Smooth muscle cell (in vitro differentiated cells): ENCODE results near the gene MTA1. TPM values are rescaled to one million over a fixed set of nuclear protein-coding genes. Genes with fewer than 3 reads are reported as not detected.

Experiments
- DNase-seq: peaks from one replicate; lab custom pipeline; 2025; ENCODE audit not compliant: unreplicated experiment; lab: John Stamatoyannopoulos, UW
- H2AFZ ChIP-seq: fragments of 200-600 bp; sonication (generic); 2 replicates; pipeline ENCODE4 v1.6.0; 2016; ENCODE audit warnings: antibody characterized with exemption, low read depth, mild to moderate bottlenecking
- H3F3A ChIP-seq: fragments of 200-600 bp; sonication (generic); 2 replicates; pipeline ENCODE4 v1.6.0; 2017; ENCODE audit warnings: antibody characterized with exemption, low read depth
- H3K27ac ChIP-seq: fragments of 200-600 bp; sonication (generic); 2 replicates; pipeline ENCODE4 v1.5.1; 2016; ENCODE audit warnings: low read depth, mild to moderate bottlenecking
- H3K27me3 ChIP-seq: fragments of 200-600 bp; sonication (generic); 2 replicates; pipeline ENCODE4 v1.6.1; 2016; ENCODE audit warnings: low read depth, mild to moderate bottlenecking
- H3K36me3 ChIP-seq: fragments of 200-600 bp; sonication (generic); 2 replicates; pipeline ENCODE4 v1.5.1; 2016; ENCODE audit warnings: low read depth
- H3K4me1 ChIP-seq: fragments of 200-600 bp; sonication (generic); 2 replicates; pipeline ENCODE4 v1.5.1; 2016; ENCODE audit warnings: low read depth
- H3K4me2 ChIP-seq: fragments of 200-600 bp; sonication (generic); 2 replicates; pipeline ENCODE4 v1.6.0; 2016; ENCODE audit warnings: mild to moderate bottlenecking
- H3K4me3 ChIP-seq: fragments of 200-600 bp; sonication (generic); 2 replicates; pipeline ENCODE4 v1.5.1; 2016; ENCODE audit warnings: mild to moderate bottlenecking
- H3K79me2 ChIP-seq: fragments of 200-600 bp; sonication (generic); 2 replicates; pipeline ENCODE4 v1.6.0; 2016; ENCODE audit warnings: low read depth, mild to moderate bottlenecking
- H3K9ac ChIP-seq: fragments of 200-600 bp; sonication (generic); 2 replicates; pipeline ENCODE4 v1.6.0; 2016; ENCODE audit warnings: low read depth
- H3K9me3 ChIP-seq: fragments of 200-600 bp; sonication (generic); replicated peaks from 2 replicates; pipeline ENCODE4 v1.5.1; 2016; ENCODE audit warnings: low read depth
- H4K20me1 ChIP-seq: fragments of 200-600 bp; sonication (generic); 2 replicates; pipeline ENCODE4 v1.6.0; 2016; ENCODE audit warnings: low read depth
- WGBS: methylation state at CpG from one replicate; pipeline ENCODE4 v1.1.7; 2016; ENCODE audit warnings: low lambda C conversion rate; 5-methylcytosine and 5-hydroxymethylcytosine counted together
- polyA plus RNA-seq: library from polyadenylated mRNA; unstranded; fragments of >200 nt; fragmentation: Nextera tagmentation; extraction: Ambion mirVana; gene quantifications from 2 replicates; pipeline ENCODE4 v1.2.1, GENCODE V29; 2016
- total RNA-seq: library from RNA; depleted of rRNA; stranded (reverse); fragments of >200 nt; gene quantifications from 2 replicates; pipeline ENCODE4 v1.2.3, GENCODE V29; 2014
- TF ChIP-seq, protein P1 (sequence below): fragments of 200-600 bp; sonication (generic); IDR thresholded peaks from 2 replicates; pipeline ENCODE4 v1.5.1; 2017; ENCODE audit warnings: borderline replicate concordance, mild to moderate bottlenecking, antibody characterized with exemption; ENCODE audit not compliant: insufficient read depth, poor library complexity, severe bottlenecking

Gene MTA1
- total and polyA plus RNA-seq, 2 experiments from 2014 or later: 41.3 to 48.7 TPM

GRCh38 chr14:105450864-105451720 lies 31.5 kb downstream of the MTA1 start:
- 96% methylated on average over 29 of the region's 29 CpGs for WGBS
- peaks cover 5% of the 10 kb centered on the region for H3K79me2 ChIP-seq
- no peaks in the 10 kb centered on the region for H3K27me3 ChIP-seq
- no peak overlapping the region for H3K4me2 ChIP-seq
- H3F3A ChIP-seq: no peaks in the 10 kb centered on the region
- DNase-seq: no peak
- H4K20me1 ChIP-seq: peaks cover 38% of the 10 kb centered on the region
- no peak overlapping the region for H3K4me3 ChIP-seq
- no peaks in the 10 kb centered on the region for H3K9me3 ChIP-seq
- no peaks in the 10 kb centered on the region for H3K4me1 ChIP-seq
- no peaks in the 10 kb centered on the region for H3K36me3 ChIP-seq
- TF ChIP-seq, protein P1, sequence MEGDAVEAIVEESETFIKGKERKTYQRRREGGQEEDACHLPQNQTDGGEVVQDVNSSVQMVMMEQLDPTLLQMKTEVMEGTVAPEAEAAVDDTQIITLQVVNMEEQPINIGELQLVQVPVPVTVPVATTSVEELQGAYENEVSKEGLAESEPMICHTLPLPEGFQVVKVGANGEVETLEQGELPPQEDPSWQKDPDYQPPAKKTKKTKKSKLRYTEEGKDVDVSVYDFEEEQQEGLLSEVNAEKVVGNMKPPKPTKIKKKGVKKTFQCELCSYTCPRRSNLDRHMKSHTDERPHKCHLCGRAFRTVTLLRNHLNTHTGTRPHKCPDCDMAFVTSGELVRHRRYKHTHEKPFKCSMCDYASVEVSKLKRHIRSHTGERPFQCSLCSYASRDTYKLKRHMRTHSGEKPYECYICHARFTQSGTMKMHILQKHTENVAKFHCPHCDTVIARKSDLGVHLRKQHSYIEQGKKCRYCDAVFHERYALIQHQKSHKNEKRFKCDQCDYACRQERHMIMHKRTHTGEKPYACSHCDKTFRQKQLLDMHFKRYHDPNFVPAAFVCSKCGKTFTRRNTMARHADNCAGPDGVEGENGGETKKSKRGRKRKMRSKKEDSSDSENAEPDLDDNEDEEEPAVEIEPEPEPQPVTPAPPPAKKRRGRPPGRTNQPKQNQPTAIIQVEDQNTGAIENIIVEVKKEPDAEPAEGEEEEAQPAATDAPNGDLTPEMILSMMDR: no peak
- H3K9ac ChIP-seq: no peak overlapping the region
- H3K27ac ChIP-seq: no peak overlapping the region
- no peak overlapping the region for H2AFZ ChIP-seq

DNA sequence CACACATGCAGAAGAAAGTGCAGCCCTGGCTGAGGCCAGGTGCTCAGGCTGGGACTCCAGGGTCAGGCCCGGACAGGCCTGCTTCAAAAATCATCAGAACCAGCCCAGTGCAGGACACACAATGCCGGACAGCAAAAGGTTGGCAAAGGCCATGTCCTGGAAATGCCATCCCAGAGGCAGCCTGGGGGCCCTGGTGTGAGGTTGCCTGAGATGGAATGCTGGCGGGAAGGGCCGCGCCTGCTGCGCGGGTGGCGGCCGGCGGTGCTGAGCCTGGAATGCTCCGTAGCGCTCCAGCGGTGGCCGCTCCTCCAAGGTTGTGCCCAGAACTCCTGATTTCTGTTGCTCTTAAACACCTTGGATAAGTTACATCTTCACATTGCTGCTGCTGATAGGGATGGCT lies 33.3 kb downstream of the MTA1 start:
- DNase-seq: no peak
- 92% methylated on average over 14 of the region's 14 CpGs for WGBS
- no peak overlapping the region for H2AFZ ChIP-seq
- TF ChIP-seq, protein P1: no peak
- peaks cover 5% of the 10 kb centered on the region for H3K79me2 ChIP-seq
- H3F3A ChIP-seq: no peaks in the 10 kb centered on the region
- H3K9me3 ChIP-seq: no peaks in the 10 kb centered on the region
- H4K20me1 ChIP-seq: peaks cover 32% of the 10 kb centered on the region
- H3K27ac ChIP-seq: no peak overlapping the region
- H3K9ac ChIP-seq: no peak overlapping the region
- no peaks in the 10 kb centered on the region for H3K27me3 ChIP-seq
- no peaks in the 10 kb centered on the region for H3K36me3 ChIP-seq
- H3K4me3 ChIP-seq: no peak overlapping the region
- H3K4me1 ChIP-seq: no peaks in the 10 kb centered on the region
- H3K4me2 ChIP-seq: no peak overlapping the region

- H4K20me1 ChIP-seq: peaks cover 23% of the 10 kb centered on the region
- no peaks in the 10 kb centered on the region for H3K4me1 ChIP-seq
- no peak for DNase-seq
- no peaks in the 10 kb centered on the region for H3K9me3 ChIP-seq
- TF ChIP-seq, protein P1: no peak
- no peaks in the 10 kb centered on the region for H3F3A ChIP-seq
- H3K27ac ChIP-seq: no peak overlapping the region
- WGBS: 95% methylated on average over 14 of the region's 14 CpGs
- H3K36me3 ChIP-seq: no peaks in the 10 kb centered on the region
- H3K4me3 ChIP-seq: no peak overlapping the region
- no peaks in the 10 kb centered on the region for H3K27me3 ChIP-seq
- H2AFZ ChIP-seq: no peak overlapping the region
- no peak overlapping the region for H3K9ac ChIP-seq
- H3K79me2 ChIP-seq: no peaks in the 10 kb centered on the region
- H3K4me2 ChIP-seq: no peak overlapping the region
Measured at GRCh38 chr14:105453847-105454246, 34.2 kb downstream of the MTA1 start.

GRCh38 chr14:105455086-105455640 lies 35.5 kb downstream of the MTA1 start:
- no peak overlapping the region for H2AFZ ChIP-seq
- H3K4me1 ChIP-seq: no peaks in the 10 kb centered on the region
- H3K27ac ChIP-seq: no peak overlapping the region
- no peaks in the 10 kb centered on the region for H3F3A ChIP-seq
- no peaks in the 10 kb centered on the region for H3K36me3 ChIP-seq
- no peaks in the 10 kb centered on the region for H3K27me3 ChIP-seq
- H3K79me2 ChIP-seq: no peaks in the 10 kb centered on the region
- TF ChIP-seq, protein P1: no peak
- DNase-seq: no peak
- no peak overlapping the region for H3K9ac ChIP-seq
- H4K20me1 ChIP-seq: peaks cover 13% of the 10 kb centered on the region
- H3K4me3 ChIP-seq: no peak overlapping the region
- no peaks in the 10 kb centered on the region for H3K9me3 ChIP-seq
- 97% methylated on average over 22 of the region's 22 CpGs for WGBS
- no peak overlapping the region for H3K4me2 ChIP-seq
